Left forelimb (tissue), 1 donor: Measurements from ENCODE around the gene FYTTD1.

Experiments
- DNase-seq: peaks from one replicate; pipeline ENCODE4 v3.0.0-alpha.2; 2018; ENCODE audit warnings: low spot score

Gene FYTTD1

DNA sequence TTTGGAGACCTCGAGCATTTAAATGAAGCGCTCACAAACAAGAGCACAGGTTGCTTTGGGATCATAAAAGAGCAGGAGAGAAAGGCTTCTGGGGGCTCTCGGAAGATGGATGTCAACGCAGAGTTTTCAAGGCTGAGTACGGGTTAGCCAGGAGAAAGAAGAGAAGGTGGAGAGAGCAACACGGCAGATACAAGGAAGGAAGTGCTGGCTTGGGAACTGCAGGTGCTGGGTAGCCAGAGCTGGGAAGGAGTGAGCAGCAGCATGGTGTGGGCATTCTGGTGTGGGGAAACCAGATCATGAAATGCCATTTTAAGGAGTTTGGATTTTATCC is 12.4 kb upstream of the FYTTD1 start:
- no peak for DNase-seq

DNA sequence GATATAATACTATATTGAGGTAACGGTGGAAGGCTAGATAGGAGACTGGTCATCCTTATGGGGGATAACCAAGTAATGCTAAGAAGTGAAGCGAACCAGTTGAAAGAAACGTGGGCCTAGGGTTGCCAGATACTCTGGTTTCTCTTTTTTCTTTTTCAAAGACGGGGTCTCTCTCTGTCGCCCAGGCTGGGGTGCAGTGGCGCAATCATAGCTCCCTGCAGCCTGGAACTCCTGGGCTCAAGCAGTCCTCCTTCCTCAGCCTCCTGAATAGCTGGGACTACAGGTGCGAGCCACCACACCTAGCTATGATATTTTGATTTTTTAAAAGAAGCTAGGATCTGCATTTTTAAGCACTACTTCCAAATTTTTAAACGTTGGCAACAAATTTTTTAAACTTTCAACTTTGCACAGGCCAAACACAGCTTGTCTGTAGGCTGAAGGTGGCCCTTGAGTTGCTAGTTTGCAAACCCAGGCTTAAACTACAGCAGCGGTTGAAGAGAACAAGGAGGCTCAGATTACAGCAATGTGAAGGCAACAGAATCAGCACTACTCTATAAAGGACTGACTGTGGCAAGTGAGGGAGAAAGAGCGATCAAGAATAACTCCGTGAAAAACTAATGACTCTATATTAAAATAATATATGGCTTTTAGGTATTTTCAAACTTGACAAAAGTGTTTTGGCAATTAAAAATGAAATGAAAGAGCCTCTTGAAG is 11.8 kb upstream of the FYTTD1 start:
- DNase-seq = no peak

DNA sequence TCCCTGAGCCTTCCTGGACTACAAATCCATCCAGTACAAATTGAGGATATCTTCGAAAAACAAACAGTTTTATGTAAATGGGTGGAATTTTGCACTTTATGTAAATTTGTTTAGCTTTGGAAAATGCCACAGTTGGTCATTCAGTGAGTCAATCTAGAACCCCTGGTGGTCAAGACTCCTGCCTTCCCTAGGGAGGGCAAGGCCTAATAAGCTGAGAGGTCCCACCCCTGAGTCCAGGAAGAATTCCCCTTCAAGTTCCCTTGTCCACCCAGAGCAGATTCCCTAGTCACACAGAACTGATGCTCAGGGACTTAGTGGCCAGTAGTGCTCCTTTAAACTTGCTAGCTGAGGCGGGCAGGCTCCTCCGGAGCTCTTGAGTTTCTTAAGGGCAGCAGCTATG is 6.9 kb upstream of the FYTTD1 start:
- DNase-seq = no peak

DNA sequence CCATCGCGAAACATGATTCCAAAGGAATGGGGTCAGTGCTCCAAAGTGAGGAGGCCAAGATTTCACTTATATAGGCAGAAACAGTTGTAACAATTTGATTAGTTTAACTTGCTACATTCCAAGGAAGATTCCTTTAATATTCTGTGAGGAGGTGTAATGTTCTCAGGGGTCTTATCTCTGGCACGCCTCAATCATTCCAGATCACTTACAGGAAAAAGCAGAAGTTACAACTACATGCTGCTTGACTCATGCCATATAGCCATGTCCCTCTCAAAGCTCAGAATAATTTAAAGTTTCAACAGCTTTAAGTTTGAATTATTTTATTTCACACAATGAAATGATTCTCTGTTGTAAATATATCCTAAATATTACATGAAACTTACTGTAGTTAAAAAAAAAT is 3.5 kb upstream of the FYTTD1 start:
- DNase-seq = no peak

DNA sequence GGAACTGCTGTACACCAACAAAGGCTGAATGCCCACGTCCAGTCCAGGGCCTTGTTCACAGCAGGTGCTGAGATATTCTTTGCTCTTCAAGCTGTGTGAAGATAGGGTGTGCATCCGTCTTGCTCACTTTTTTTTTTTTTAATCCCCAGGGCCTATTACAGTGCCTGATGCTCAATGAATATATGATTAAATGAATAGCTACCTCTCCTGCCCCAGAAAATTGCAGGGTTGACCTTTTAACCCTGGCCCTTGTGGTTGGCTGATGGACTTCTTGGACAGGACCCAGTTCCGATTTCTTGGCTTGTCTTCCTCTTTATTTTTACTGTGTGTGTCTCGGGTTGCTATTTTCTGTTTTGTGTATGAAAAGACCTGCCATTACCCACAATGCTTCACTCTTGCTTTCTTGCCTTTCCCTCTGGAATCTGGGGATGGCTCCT is 2.9 kb upstream of the FYTTD1 start:
- no peak for DNase-seq

DNA sequence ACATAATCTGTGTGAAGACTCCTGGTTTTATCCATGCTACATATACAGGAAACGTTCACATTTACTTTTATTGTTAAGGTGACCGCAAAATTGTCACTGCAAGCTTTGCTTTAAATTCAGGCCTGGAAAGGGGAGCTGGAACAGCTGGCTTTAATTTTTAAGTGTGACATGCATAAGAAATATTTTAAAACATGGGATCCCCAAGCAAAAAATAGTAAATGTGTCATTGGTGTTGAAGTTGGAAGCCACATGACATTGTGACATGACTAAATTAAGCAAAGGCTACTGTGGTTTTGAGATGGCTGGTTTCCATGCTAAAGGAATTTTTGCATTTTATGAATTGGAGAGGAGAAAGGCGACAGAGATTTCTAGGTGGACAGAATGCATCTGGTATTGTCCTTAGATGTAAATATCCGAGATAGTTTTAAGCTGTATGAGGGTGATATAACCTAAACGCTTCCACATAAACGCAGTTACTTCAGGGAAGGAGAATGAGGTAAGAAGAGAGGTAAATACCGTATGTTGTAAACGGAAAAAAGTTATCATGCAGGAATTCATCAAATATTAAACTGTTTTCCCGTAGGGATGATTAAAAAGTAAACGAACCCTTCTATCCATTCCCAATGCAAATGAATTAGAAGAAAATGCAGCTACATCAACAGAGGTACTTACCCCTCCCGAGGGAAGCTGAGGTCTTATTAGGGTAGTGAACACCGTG is 927 bp upstream of the FYTTD1 start:
- no peak for DNase-seq

DNA sequence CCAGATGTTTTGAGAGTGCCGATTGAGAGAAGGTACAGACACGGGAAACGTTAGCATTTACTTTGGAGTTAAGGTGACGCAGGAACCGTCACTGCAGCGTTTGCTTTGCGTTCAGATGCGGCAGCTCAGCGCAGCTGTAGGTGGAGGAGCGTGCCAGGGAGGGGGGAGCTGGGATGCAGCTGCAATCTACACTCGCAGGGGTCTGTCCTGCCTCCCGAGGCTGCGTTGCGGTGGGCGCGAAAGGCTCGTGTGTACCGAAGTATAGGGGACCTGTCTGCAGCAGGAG is 425 bp upstream of the FYTTD1 start:
- DNase-seq = no peak

DNA sequence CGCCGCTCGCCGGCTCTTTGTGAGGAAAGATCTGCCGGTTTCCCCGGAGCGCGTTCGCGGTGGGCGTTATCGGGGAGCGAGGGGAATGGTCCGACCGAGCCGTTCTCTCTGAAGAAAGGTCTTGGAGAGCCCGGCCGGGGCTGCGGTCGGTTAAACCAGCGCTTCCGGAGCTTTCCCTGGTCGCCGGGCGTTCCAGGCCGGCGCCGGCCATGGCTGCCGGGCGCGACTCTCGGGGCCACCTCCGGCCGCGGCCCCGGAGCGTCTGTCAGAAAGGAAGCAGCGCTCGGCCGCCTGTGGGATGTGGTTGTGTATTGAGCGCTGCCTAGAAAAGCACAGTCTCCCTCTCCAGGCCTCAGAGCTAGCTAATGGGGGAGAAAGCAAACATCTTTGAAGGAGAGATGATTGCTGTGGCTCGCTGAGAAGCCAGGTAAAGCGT is 731 bp downstream of the FYTTD1 start:
- peak; percentile 79 for DNase-seq

DNA sequence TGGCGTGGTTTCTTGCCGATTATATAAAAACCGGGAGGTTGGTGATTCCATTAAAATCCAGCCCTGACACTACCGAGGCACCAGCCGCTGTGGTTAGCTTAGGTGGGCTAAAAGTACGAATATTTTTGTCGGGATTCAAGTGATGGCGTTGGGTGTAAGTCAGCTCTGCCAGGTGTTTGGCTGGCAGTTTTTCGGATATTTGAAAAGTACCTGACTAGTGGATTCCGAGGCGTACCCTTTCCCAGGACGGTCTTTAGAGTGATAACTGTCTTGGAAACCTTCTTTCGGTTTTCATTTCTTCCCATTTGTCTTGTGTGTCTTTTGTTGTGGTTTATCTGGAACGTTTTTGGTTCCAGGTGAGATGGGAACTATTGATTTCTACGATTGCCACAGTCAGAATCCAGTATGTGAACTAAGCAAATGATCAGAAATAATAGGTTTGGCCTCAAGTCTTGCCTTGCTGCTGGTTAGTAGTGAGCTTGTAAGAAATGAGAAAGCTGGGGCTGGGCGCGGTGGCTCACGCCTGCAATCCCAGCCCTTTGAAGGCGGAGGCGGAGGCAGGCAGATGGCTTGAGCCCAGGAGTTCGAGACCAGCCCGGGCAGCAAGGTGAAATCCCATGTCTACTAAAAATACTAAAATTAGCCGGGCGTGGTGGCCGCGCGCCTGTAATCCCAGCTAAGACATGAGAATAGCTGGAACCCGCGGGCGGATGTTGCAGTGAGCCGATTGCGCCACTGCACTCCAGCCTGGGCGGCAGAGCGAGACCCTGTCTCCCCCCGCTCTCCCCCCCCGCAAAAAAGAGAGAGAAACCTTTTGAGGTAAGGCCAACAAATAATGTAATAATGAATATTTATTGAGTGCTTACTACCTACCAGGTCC is 1.4 kb downstream of the FYTTD1 start:
- DNase-seq = peak; percentile 66

DNA sequence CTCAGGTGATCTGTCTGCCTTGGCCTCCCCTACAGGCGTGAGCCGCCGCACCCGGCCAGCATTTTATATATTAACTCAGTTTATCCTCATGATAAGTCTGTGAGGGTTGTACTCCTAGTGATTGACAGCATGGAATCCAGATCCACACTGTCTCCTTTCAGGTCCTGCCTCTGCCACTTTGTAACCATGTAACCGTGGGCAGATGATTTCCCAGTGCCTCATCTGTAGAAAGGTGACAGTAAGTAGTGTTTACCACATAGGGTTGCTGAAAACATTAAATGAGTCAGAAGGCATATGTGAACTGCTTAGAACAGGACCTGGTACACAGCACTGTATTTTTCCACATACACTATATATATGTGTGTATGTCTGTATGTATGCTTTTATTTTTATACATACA is 2.4 kb downstream of the FYTTD1 start:
- DNase-seq = no peak

DNA sequence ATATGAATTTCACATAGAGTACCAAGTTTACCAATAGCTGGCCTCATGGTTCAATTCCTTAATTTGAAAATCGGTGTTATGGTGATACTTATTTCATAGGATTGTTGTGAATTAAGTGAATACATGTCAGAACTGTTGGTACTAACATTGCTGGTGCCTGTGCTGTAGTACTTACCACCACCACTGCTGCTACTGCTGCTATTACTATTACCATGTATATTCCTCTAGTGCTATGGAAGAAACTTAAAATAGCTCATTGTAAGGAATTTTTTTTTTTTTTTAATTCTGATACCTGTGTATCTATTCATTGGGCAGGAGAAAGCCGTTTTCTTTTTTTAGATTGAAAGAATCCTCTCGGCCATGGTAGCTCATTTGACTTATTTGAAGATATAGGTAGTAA is 3.6 kb downstream of the FYTTD1 start:
- DNase-seq = no peak

DNA sequence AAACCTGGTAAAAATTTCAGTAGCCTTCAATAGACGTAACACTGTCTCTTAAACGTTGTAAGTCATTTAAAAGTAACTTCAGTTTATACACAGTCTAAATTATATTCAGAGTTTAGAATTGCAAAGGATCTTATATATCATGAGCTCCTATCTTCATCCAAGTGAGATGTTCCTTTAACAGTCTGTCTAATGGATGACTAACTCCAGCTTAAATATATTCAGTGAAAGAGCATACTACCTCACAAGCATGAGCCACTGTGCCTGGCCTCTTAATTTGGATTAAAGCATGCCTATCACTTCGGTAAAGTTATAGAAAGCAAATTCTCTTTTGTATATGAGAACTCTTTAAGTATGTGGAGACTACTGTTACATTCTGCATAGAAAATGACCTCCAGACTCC is 7.0 kb downstream of the FYTTD1 start:
- no peak for DNase-seq

DNA sequence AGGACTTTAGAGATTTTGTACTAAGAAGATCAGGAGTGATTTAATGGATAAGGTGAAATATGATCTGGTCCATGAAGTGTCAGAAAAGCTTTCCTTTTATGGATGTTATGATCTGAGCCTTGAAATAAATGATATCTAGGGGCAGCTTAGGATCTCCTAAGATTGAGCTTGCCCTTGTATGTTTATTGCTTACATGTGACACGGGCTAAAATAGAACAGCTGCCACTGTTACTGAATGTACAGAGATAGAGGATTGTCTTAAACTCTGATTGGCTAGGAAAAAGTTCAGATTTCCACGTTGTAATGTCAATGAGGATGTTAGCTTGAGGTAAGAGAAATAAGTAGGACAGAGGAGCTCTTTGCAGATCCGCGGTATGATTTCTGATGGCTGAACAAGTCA is 8.8 kb downstream of the FYTTD1 start:
- DNase-seq = no peak

DNA sequence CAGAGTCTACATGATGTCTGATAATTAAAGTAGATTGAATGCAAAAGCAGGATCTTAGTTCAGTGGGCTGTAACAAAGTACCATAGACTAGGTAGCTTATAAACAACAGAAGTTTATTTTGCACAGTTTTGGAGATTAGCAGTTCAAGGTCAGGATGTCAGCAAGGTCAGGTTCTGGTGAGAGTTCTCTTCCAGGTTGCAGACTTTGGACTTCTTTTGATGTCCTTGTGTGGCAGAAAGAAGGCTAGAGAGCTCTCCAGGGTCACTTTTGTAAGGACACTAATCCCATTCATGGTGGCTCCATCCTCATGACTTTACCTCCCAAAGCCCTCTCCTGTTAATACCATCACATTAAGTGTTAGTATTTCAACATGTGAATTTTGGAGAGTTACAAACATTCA is 12.1 kb downstream of the FYTTD1 start:
- DNase-seq = no peak

DNA sequence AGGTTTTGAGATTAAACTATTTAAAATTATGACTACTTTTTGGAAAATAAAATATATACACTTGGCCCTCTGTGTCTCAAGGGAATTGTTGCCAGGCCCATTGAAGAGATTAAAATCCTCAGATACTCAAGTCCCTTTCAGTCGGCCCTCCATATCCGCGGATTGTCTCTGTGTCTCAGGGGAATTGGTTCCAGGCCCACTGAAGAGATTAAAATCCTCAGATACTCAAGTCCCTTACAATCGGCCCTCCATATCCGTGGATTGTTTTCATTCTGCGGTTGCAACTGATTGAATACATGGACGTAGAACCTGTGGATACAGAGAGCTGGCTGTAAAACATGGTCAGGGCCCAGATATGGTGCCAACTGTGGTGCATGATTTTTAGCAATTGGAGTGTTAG is 25.6 kb downstream of the FYTTD1 start:
- no peak for DNase-seq

DNA sequence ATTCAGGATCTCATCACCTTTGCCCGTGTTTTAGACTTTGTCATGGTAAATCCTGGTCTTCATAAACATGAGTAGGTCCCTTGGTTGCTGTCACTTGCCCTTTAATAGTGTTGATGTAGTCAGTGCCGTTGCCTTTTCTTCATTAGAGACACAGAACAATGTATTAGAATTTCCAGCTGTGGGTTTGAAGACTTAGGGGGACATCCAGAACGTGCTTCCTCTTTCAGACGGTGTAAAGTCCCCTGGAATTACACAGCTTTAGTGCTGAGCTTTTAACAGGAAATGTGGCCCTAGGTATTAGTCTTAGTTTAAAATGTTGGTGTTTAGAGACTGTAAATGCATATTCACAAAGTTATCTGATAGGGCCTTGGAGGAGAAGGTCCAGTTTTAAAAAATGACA is 32.5 kb downstream of the FYTTD1 start:
- no peak for DNase-seq

DNA sequence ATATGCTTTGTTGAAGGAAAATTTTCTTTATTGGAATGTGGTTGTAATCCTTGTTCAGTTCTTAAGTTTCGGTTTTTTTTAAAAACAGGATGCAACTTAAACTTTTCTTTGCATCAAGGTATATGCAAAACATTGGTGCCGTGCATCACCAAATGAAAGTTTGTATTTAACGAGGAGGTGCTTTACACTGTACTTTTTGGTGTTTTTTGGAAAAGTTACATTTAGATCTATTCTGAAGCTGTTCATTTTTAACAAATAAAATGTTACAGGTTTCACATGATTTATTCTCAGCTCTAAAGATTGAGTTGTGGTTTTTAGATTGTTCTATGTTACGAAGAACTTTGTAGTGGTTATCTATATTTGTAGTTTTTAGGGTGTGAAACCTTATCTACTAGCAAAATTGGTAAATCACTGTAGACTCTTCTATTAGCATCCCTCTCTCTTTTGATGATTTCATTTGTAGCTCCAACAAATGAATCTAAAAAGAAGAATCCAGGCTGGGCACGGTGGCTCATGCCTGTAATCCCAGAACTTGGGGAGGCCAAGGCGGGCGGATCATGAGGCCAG is 34.4 kb downstream of the FYTTD1 start:
- no peak for DNase-seq

DNA sequence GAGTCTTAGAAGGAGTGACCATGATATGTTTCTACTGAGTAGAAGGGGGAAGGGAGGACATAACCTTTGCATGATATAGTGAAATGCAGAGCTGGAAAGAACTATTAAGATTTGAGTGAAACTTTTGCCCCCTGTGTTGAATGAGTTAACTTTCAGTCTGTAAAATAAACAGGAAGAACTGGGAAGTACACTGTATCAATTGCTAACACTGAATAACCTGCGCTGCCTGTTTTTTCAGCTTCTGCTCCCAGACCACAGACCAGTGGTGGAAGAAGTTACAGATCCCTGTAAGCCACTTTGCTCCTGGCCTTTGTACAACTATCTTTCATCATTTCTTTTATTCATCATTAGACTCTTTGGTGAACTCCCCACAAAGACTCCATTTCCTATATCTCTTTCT is 37.7 kb downstream of the FYTTD1 start:
- no peak for DNase-seq

DNA sequence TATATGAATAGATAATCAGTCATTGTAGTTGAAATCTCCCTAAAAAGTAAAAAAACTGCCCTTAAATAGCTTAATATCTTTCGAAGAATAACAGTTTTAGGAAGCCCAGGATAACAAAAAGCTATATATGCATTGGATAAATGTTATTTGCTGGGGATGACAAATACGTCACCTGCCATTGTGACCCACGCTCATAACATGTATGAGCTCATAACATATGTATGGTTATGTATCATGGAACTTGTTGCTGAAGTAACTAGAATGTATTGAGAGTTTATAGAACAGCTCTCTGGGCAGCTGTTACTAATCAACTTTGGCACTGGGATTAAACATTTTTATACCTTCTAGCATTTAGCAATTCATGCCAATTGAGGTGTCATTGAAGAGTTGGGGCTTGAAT is 39.6 kb downstream of the FYTTD1 start:
- DNase-seq = no peak

DNA sequence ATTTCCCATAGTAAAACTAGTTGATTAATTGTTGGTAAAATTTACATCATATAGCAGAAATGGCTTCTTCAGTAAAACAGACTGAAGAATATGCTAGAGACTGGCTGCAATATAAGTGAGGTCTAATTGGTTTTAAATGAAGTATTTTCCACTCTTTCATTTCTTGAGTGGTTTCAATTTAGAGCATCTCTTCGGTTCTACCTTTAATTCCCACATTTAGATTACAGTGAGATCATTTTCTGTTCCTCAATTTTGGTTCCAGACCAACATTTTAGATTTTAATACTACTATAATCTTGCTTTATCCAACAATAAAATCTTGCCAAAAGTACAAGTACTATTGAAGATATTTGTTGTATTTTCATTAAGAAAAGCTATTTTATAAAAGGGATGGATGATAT is 40.4 kb downstream of the FYTTD1 start:
- no peak for DNase-seq

DNA sequence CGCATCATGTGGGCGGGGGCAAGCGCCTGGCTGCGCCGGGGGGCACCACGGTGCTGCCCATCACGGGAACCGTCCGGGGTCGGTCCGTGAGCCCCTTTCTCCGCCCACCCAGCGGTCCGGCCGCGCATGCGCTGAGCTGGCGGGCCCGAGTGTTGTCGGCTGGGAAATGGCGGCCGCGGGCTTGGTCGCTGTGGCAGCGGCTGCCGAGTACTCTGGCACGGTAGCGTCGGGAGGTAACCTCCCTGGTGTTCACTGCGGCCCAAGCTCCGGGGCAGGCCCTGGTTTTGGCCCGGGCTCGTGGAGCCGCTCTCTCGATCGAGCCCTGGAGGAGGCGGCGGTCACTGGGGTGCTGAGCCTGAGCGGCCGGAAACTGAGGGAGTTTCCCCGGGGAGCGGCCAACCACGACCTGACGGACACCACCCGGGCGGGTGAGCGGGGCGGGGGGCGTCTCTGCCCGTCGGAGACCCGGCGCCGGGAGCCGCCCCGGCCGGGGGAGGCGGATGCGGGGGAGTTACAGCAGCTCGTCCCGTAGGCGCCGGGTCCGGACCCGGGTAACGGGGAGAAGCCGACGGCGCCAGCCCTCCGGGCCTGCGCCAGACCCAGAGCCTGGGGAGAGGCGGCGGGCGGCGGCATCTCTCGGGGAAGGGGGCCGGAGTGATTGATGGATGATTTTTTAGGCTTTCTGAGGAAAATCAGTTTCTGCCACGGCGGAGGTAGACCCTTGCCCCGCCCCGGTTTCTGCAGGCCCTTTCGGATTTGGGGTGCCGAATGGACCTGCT is 41.6 kb downstream of the FYTTD1 start, which contains the start of gene LRCH3:
LRCH3 (plus strand) TSS at position 142 of the 779 bp plus-strand sequence; CDS start at position 167, 25 bp downstream.
- peak; percentile 93 for DNase-seq
